Iris pigment epithelial cell (primary cell): ENCODE measurements around the gene FZD2.
"Not testable (repeated sequence)": the region's sequence is repeated elsewhere in the genome, so short reads cannot be mapped to it uniquely, and the experiment has no call there.

Experiments used
- DNase-seq: peaks from one replicate; pipeline ENCODE4 v3.0.0-alpha.2; 2011; ENCODE audit warnings: low read depth

FZD2 gene

GRCh38 chr17:44556832-44557606 is at the start of gene FZD2:
TSS of gene FZD2 (plus strand) at chr17:44557484. CDS start at chr17:44557689, 205 bp downstream.
- DNase-seq, result peak; percentile 97

GRCh38 chr17:44511241-44512134 is 45.8 kb upstream of the FZD2 start:
- DNase-seq, result peak; percentile 24

GRCh38 chr17:44518032-44518431 is 39.3 kb upstream of the FZD2 start:
- peak; percentile 63 for DNase-seq

- peak; percentile 70 for DNase-seq
These were observed 34.2 kb upstream of the FZD2 start for GRCh38 chr17:44522883-44523671.

- DNase-seq, result no peak
These were observed 33.7 kb upstream of the FZD2 start for GRCh38 chr17:44523672-44523972.

GRCh38 chr17:44527102-44527501 is 30.2 kb upstream of the FZD2 start:
- DNase-seq, result no peak

GRCh38 chr17:44527954-44528353 is 29.3 kb upstream of the FZD2 start:
- no peak for DNase-seq

GRCh38 chr17:44529864-44530263 is 27.4 kb upstream of the FZD2 start:
- no peak for DNase-seq

GRCh38 chr17:44530896-44531418 is 26.3 kb upstream of the FZD2 start:
- no peak for DNase-seq

- peak; percentile 79 for DNase-seq
These were observed 23.6 kb upstream of the FZD2 start for GRCh38 chr17:44533533-44534246.

- no peak for DNase-seq
These were observed 21.0 kb upstream of the FZD2 start for GRCh38 chr17:44536090-44536953.

- not testable (repeated sequence) for DNase-seq
These were observed 19.4 kb upstream of the FZD2 start for GRCh38 chr17:44537922-44538321.

GRCh38 chr17:44539673-44540072 is 17.6 kb upstream of the FZD2 start:
- no peak for DNase-seq

GRCh38 chr17:44540246-44541084 is 16.8 kb upstream of the FZD2 start:
- no peak for DNase-seq

GRCh38 chr17:44541884-44542581 is 15.3 kb upstream of the FZD2 start:
- no peak for DNase-seq

- peak; percentile 84 for DNase-seq
These were observed 13.9 kb upstream of the FZD2 start for GRCh38 chr17:44543213-44543904.

- no peak for DNase-seq
These were observed 13.3 kb upstream of the FZD2 start for GRCh38 chr17:44543905-44544523.
